Measurements from ENCODE around the gene PDE4D. TPM values are rescaled to one million over a fixed set of nuclear protein-coding genes. Genes with fewer than 3 reads are reported as not detected.

PDE4D gene
- total RNA-seq, 2 experiments from 2014 or later, result 75.5 to 80.7 TPM

GRCh38 chr5:59207401-59207800 lies 686.1 kb downstream of the PDE4D start:
- Mint-ChIP-seq H3K27me3 (no peaks in the 10 kb centered on the region), H3K27ac (no peak overlapping the region), H3K9me3 (no peaks in the 10 kb centered on the region), H3K36me3 (ENCODE audit: low read depth) (no peaks in the 10 kb centered on the region), H3K4me3 (no peak overlapping the region), H3K4me1 (ENCODE audit: low read depth) (peaks cover 6% of the 10 kb centered on the region)
- ChIA-PET POLR2A (interaction anchor here (0.6 kb wide), 1 partner anchor 627 kb away, joined by 3 read pairs; no protein-coding TSS in a partner anchor), CTCF (no interaction called here)
- intact Hi-C loops (cut with micrococcal nuclease), result no loop called here
- DNase-seq, result no peak
- ATAC-seq, result no peak
- no peak for TF ChIP-seq CTCF (IDR thresholded peaks at IDR 0.05)

GRCh38 chr5:59206132-59206581 lies 687.4 kb downstream of the PDE4D start:
- no peaks in the 10 kb centered on the region for H3K9me3 Mint-ChIP-seq

GRCh38 chr5:59204114-59204897 lies 689.2 kb downstream of the PDE4D start:
- H3K4me1 Mint-ChIP-seq (ENCODE audit: low read depth), result peaks cover 6% of the 10 kb centered on the region
- H3K27ac Mint-ChIP-seq, result no peak overlapping the region
- H3K36me3 Mint-ChIP-seq (ENCODE audit: low read depth), result no peaks in the 10 kb centered on the region
- no peaks in the 10 kb centered on the region for H3K27me3 Mint-ChIP-seq
- ATAC-seq, result no peak
- POLR2A ChIA-PET, result no interaction called here
- intact Hi-C loops (cut with micrococcal nuclease), result no loop called here
- H3K4me3 Mint-ChIP-seq, result no peak overlapping the region
- TF ChIP-seq CTCF (IDR thresholded peaks at IDR 0.05), result no peak
- no peak for DNase-seq
- H3K9me3 Mint-ChIP-seq, result no peaks in the 10 kb centered on the region
- CTCF ChIA-PET, result no interaction called here

More at GRCh38 chr5:59206132-59206581, 687.4 kb downstream of the PDE4D start:
- H3K4me1 Mint-ChIP-seq (ENCODE audit: low read depth), result peaks cover 6% of the 10 kb centered on the region
- intact Hi-C loops (cut with micrococcal nuclease), result no loop called here
- H3K27ac Mint-ChIP-seq, result no peak overlapping the region
- no peak for DNase-seq
- no peaks in the 10 kb centered on the region for H3K27me3 Mint-ChIP-seq
- H3K36me3 Mint-ChIP-seq (ENCODE audit: low read depth), result no peaks in the 10 kb centered on the region
- ChIA-PET POLR2A (no interaction called here), CTCF (interaction anchor here (0.9 kb wide), 1 partner anchor 18 kb away, joined by 3 read pairs; no protein-coding TSS in a partner anchor)
- H3K4me3 Mint-ChIP-seq, result no peak overlapping the region
- no peak for TF ChIP-seq CTCF (IDR thresholded peaks at IDR 0.05)
- ATAC-seq, result no peak

- Mint-ChIP-seq H3K27ac (no peak overlapping the region), H3K36me3 (ENCODE audit: low read depth) (no peaks in the 10 kb centered on the region), H3K4me1 (ENCODE audit: low read depth) (peaks cover 2% of the 10 kb centered on the region), H3K9me3 (no peaks in the 10 kb centered on the region), H3K27me3 (peaks cover 1% of the 10 kb centered on the region), H3K4me3 (no peak overlapping the region)
- CTCF ChIA-PET, result no interaction called here
- no peak for TF ChIP-seq CTCF (IDR thresholded peaks at IDR 0.05)
- ATAC-seq, result no peak
- intact Hi-C loops (cut with micrococcal nuclease), result no loop called here
- POLR2A ChIA-PET, result no interaction called here
- no peak for DNase-seq
Measured at GRCh38 chr5:59199868-59200267, 693.7 kb downstream of the PDE4D start.

GRCh38 chr5:59198832-59199231 lies 694.7 kb downstream of the PDE4D start:
- CTCF ChIA-PET, result no interaction called here
- H3K27ac Mint-ChIP-seq, result no peak overlapping the region
- H3K36me3 Mint-ChIP-seq (ENCODE audit: low read depth), result no peaks in the 10 kb centered on the region
- intact Hi-C loops (cut with micrococcal nuclease), result no loop called here
- H3K9me3 Mint-ChIP-seq, result no peaks in the 10 kb centered on the region
- H3K27me3 Mint-ChIP-seq, result peaks cover 1% of the 10 kb centered on the region
- DNase-seq (no peak), ATAC-seq (no peak)
- no peak overlapping the region for H3K4me3 Mint-ChIP-seq
- TF ChIP-seq CTCF (IDR thresholded peaks at IDR 0.05), result no peak
- POLR2A ChIA-PET, result no interaction called here
- H3K4me1 Mint-ChIP-seq (ENCODE audit: low read depth), result peaks cover 2% of the 10 kb centered on the region
